Large intestine (tissue), 3 donors: ENCODE measurements around the gene PAOX. TPM values are rescaled to one million over a fixed set of nuclear protein-coding genes. Genes with fewer than 3 reads are reported as not detected.

Experiments
- DNase-seq, 2 donors: peaks; one replicate each; pipeline versions ENCODE4 v3.0.0 to v3.0.0-alpha.2; 2013
- H3K27ac ChIP-seq: one replicate; pipeline ENCODE4 v1.5.1; 2013; ENCODE audit warnings: low read length
- H3K27me3 ChIP-seq: 2 replicates; pipeline ENCODE4 v1.6.1; 2013; ENCODE audit warnings: low read length; ENCODE audit not compliant: control insufficient read depth, insufficient read depth
- H3K36me3 ChIP-seq: 2 replicates; pipeline ENCODE4 v1.6.1; 2013; ENCODE audit warnings: low read length; ENCODE audit not compliant: control insufficient read depth, insufficient read depth
- H3K4me1 ChIP-seq: one replicate; pipeline ENCODE4 v1.6.1; 2013; ENCODE audit warnings: low read length; ENCODE audit not compliant: control insufficient read depth, insufficient read depth
- H3K4me3 ChIP-seq: one replicate; pipeline ENCODE4 v1.5.1; 2013; ENCODE audit warnings: low read length
- H3K9me3 ChIP-seq: one replicate; pipeline ENCODE4 v1.6.1; 2013; ENCODE audit warnings: mild to moderate bottlenecking, low read depth, low read length, moderate library complexity; ENCODE audit not compliant: control insufficient read depth
- WGBS: methylation state at CpG from one replicate; pipeline ENCODE4 v1.1.5; 2013; ENCODE audit warnings: low lambda C conversion rate; ENCODE audit not compliant: insufficient coverage; 5-methylcytosine and 5-hydroxymethylcytosine counted together
- polyA plus RNA-seq: library from polyadenylated mRNA; unstranded; fragments of 120-200 nt; gene quantifications from one replicate; pipeline ENCODE4 v1.2.1, GENCODE V29; 2013

Gene PAOX
- polyA plus RNA-seq, 1 donor = 9.8 TPM

DNA sequence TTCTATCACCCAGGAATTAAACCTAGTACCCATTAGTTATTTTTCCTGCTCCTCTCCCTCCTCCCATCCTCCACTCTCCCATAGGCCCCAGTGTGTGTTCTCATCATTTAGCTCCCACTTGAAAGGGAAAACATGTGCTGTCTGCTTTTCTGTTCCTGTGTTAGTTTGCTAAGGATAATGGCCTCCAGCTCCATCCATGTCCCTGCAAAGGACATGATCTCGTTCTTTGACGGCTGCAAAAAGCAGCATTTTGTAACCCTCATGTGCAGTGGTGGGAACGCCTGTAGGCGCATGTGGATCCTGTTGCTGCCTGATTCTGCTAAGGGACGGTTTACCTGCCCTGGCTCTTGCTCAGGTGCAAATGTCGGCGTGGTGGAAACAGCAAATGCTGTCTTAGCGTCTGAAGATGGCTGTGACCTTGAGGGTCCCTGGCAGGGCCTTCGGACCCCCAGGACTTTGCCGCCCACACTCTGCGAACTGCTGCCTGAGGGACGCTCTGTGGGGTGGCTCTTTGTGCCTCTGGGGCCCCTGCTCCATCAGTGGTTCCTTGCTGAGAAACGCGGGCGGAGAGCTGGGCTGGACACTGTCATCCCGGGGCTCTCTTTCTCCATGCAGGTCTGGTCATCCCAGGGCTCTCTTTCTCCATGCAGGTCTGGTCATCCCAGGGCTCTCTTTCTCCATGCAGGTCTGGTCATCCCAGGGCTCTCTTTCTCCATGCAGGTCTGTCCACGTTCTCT, 9.3 kb downstream of the PAOX start:
- Histone ChIP-seq H3K4me1 (no peaks in the 10 kb centered on the region), H3K9me3 (no peaks in the 10 kb centered on the region), H3K27me3 (no peaks in the 10 kb centered on the region), H3K36me3 (peaks cover 20% of the 10 kb centered on the region), H3K4me3 (no peak overlapping the region), H3K27ac (no peak overlapping the region)
- no peak for DNase-seq
- WGBS = no CpG with 5 or more reads among the region's 17 CpGs

DNA sequence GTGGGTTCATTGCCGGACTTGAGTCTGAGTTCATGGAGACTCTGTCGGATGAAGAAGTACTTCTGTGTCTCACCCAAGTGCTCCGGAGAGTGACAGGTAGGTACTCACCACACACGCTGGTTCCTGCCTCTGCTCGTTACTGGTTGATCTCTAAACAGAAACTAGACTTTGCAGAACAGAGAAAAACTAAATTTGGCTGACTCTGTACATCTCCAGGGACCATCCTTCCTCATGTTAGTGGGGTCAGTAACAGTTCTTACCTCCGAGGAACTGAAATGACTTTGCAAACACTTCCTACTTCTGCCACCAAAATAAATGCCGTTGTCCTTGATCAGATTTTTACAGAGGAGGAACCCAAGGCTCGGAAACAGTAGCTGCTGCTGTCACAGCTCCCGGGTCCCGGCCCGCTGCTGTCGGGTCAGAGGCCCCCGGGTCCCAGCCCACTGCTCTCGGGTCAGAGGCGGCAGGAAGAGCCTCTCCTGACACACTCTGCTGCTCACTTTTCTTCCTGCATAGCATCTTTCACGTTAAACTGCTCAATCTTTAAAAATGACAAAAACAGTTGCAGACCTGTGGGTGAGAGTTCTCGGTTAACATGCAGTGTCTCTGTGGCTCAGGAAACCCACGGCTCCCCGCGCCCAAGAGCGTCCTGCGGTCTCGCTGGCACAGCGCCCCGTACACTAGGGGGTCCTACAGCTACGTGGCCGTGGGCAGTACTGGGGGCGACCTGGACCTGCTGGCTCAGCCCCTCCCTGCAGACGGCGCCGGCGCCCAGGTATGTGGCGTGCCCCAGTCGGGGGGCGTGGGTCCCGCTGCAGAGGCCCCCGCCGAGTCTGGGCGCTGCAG, 10.1 kb downstream of the PAOX start:
- H3K4me3 ChIP-seq = no peak overlapping the region
- no peaks in the 10 kb centered on the region for H3K9me3 ChIP-seq
- no peak for DNase-seq
- H3K4me1 ChIP-seq = no peaks in the 10 kb centered on the region
- H3K27ac ChIP-seq = no peak overlapping the region
- no peaks in the 10 kb centered on the region for H3K27me3 ChIP-seq
- WGBS = 83% methylated on average over 1 of the region's 39 CpGs
- peaks cover 16% of the 10 kb centered on the region for H3K36me3 ChIP-seq

DNA sequence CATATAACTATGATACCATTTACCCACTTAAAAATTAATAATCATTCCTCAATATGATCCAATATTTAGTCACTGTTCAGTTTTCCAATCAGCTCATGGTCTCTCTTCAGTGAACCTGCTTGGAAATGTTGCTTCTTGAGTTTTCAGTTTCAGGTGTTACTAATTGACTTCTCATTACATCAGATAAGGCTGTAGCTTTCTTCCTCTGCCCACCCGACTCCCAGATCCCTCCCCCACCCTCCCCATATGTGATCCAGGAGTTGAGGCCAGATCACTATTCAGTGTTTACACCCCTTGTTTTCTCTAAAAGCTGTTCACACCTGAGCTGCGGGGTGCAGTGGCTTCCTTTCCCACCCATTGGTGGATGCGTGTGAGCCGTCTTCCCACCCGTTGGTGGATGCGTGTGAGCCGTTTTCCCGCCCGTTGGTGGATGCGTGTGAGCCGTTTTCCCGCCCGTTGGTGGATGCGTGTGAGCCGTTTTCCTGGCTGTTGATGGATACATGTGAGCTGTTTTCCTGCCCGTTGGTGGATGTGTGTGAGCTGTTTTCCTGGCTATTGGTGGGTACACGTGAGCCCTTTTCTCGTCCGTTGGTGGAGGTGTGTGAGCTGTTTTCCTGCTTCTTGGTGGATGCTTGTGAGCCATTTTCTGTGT, 11.7 kb downstream of the PAOX start:
- H3K27me3 ChIP-seq = no peaks in the 10 kb centered on the region
- H3K4me1 ChIP-seq = peaks cover 7% of the 10 kb centered on the region
- H3K4me3 ChIP-seq = no peak overlapping the region
- H3K9me3 ChIP-seq = no peaks in the 10 kb centered on the region
- DNase-seq = no peak
- H3K27ac ChIP-seq = no peak overlapping the region
- WGBS = no CpG with 5 or more reads among the region's 19 CpGs
- peaks cover 13% of the 10 kb centered on the region for H3K36me3 ChIP-seq

DNA sequence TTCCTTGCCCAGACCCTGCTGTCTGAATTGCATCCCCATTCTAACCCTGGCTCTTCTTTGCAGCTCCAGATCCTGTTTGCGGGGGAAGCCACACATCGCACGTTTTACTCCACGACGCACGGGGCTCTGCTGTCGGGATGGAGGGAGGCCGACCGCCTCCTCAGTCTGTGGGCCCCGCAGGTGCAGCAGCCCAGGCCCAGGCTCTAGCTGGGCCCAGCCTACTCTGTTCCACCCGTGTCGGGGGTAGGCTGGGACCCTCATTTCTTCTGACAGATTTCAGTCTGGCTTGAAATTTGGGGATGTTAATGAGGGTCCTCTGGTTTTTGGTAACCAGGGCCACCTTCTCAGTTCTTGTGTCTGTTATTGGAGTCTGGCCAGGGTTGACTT, 12.2 kb downstream of the PAOX start:
- H3K36me3 ChIP-seq = peaks cover 18% of the 10 kb centered on the region
- H3K27me3 ChIP-seq = no peaks in the 10 kb centered on the region
- H3K4me1 ChIP-seq = peaks cover 7% of the 10 kb centered on the region
- DNase-seq = no peak
- no peak overlapping the region for H3K4me3 ChIP-seq
- H3K27ac ChIP-seq = no peak overlapping the region
- no CpG with 5 or more reads among the region's 12 CpGs for WGBS
- no peaks in the 10 kb centered on the region for H3K9me3 ChIP-seq

DNA sequence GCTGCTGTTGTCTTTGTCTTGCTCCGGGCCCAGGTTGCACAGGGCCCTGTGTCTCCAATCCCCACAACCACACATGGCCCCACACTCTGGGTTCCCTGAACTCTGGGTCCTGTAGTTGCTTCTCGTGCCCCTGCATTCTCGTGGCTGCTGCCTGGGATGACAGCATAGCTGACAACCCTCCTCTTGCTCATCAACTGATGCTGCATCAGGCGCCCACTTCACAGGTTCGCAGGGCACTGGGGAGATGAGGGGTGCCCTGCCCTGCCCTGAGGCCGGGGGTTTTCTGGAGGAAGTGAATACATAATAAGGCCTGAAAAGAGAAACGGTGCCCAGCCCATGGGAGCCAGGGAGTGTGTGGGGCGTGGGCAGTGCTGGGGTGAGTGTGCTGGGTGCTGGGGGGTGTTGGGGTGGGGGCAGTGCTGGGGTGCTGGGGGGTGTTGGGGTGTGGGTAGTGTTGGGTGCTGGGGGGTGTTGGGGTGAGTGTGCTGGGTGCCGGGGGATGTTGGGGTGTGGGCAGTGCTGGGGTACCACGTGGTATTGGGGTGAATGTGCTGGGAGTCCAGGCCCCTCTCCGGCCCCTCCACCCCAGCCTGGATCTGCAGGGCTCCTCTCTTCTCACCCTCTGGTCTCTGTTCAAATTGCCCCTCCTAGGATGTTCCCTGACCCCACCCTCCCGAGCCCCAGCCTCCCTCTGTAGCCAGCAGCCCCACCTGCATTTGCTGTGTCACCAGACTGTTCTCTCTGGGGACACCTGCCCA, 12.9 kb downstream of the PAOX start:
- no CpG with 5 or more reads among the region's 12 CpGs for WGBS
- no peak for DNase-seq
- H3K27me3 ChIP-seq = no peaks in the 10 kb centered on the region
- peaks cover 22% of the 10 kb centered on the region for H3K36me3 ChIP-seq
- no peak overlapping the region for H3K27ac ChIP-seq
- peaks cover 7% of the 10 kb centered on the region for H3K4me1 ChIP-seq
- H3K9me3 ChIP-seq = no peaks in the 10 kb centered on the region
- no peak overlapping the region for H3K4me3 ChIP-seq

DNA sequence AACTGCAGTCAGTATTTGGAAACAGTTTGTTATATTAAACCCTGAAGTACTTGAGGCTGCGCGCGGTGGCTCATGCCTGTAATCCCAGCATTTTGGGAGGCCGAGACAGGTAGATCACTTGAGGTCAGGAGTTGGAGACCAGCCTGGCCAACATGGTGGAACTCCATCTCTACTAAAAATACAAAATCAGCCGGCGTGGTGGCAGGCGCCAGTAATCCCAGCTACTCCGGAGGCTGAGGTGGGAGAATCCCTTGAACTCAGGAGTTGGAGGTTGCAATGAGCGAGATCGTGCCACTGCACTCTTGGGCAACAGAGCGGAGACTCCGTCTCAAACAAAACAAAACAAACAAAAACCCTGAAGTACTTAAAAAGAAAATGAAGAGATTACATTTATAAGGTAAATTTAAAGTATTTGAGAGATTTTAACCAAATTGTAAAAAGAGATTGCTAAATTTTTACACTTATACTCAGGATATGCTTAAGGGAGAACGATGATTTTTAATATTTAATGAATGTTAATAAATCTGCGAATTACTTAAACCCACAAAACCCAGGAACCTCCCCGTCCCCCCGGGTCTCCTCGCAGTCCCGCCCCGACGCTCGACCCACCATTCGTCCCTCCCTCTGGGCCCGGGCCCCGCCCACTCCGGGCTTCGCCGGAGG, 14.5 kb downstream of the PAOX start:
- no peaks in the 10 kb centered on the region for H3K9me3 ChIP-seq
- no peak for DNase-seq
- peaks cover 31% of the 10 kb centered on the region for H3K36me3 ChIP-seq
- peak overlapping the region; percentile 21 for H3K4me3 ChIP-seq
- WGBS = 0% methylated on average over 1 of the region's 27 CpGs
- H3K27ac ChIP-seq = peak overlapping the region; percentile 33
- H3K27me3 ChIP-seq = no peaks in the 10 kb centered on the region
- peaks cover 7% of the 10 kb centered on the region for H3K4me1 ChIP-seq

DNA sequence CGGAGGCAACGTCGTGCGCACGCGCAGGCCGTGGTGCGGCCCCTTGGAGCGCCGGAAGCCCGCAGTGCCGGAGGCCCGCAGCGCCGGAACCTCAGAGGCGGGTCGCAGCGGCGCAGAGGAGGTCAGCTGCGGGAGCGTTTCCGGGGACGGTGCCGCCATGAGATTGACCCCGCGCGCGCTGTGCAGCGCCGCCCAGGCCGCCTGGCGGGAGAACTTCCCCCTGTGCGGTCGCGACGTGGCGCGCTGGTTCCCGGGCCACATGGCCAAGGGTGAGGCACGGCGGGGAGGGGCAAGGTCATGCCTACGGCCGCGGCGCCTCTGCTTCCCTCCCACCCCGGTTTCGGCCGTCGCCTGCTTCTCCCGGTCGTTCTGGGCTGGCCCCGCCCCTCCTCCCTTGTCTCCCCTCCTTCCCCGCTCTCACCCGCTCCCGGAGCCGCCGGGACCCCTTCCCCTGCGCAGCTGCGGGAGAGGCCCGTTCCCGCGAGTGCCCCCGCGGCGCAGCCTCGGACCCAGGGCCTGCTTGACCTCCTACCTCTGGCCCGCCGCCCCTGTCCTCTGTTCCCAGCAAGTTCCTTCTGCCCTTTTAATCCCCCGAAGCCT, 15.1 kb downstream of the PAOX start, which contains the start of gene MTG1:
MTG1 (plus strand) TSS at position 94 of the 600 bp plus-strand sequence; CDS start at position 158, 64 bp downstream.
- peaks cover 7% of the 10 kb centered on the region for H3K4me1 ChIP-seq
- no CpG with 5 or more reads among the region's 69 CpGs for WGBS
- peaks cover 34% of the 10 kb centered on the region for H3K36me3 ChIP-seq
- peak within 1 kb of the TSS; percentile 78 for H3K27ac ChIP-seq
- peak within 1 kb of the TSS; percentile 82 for H3K4me3 ChIP-seq
- no peaks in the 10 kb centered on the region for H3K9me3 ChIP-seq
- H3K27me3 ChIP-seq = no peaks in the 10 kb centered on the region
- peak; percentile 96 for DNase-seq

DNA sequence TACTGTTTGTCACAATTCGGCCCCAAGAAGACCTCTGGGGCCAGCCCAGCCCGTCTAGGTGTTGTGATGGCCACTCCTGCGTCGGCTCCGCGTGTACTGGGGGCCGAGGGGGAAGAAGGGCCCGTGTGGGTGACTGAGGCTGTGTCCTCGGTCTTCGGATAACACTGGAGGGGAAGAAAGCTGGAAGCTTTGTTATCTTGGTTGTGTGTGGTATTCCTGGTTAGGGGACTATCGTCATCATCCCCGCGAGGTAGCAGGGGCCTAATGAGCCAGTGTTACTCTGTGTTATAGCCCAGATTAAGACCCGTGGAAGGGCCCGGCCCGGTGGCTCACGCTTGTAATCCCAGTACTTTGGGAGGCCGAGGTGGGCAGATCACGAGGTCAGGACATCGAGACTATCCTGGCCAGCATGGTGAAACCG, 15.7 kb downstream of the PAOX start:
- Histone ChIP-seq H3K9me3 (no peaks in the 10 kb centered on the region), H3K36me3 (peaks cover 35% of the 10 kb centered on the region), H3K27ac (peak overlapping the region; percentile 78), H3K4me1 (peaks cover 7% of the 10 kb centered on the region), H3K27me3 (no peaks in the 10 kb centered on the region), H3K4me3 (peak overlapping the region; percentile 82)
- DNase-seq = peak in 1 of 2 donors; percentile 38
- no CpG with 5 or more reads among the region's 21 CpGs for WGBS

DNA sequence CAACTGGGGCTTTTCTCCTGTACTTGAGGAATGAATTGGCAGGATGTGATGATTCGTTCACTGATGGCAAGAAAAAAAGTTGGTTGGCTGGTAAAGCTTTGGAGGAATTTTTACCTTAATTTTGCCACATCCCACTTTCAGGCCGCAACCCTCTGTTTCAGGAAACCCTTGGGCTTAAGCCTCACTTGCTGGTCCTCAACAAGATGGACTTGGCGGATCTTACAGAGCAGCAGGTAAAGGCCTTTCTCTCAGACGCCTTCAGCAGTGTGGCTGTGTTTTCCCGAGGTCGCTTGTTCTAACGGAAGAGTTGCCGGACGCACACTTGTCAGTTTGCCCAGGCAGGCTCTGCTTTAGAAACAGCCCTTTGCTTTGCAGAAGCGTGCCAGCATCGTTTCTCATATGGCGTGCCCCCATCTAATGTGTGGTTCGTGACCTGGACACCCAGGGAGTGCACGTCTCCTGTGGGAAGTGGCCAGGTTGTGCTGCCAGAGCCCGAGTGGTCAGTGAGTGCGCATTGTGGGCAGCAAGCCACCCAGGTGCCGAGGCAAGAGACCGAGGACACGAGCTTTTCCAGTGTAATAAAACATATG, 17.1 kb downstream of the PAOX start:
- peaks cover 7% of the 10 kb centered on the region for H3K4me1 ChIP-seq
- H3K36me3 ChIP-seq = peaks cover 44% of the 10 kb centered on the region
- no peaks in the 10 kb centered on the region for H3K9me3 ChIP-seq
- DNase-seq = no peak
- no peak overlapping the region for H3K27ac ChIP-seq
- no peak overlapping the region for H3K4me3 ChIP-seq
- no peaks in the 10 kb centered on the region for H3K27me3 ChIP-seq
- WGBS = no CpG with 5 or more reads among the region's 19 CpGs
